ENCODE results near the gene FUT2.

The FUT2 gene

GRCh38 chr19:48734625-48735024 lies 38.9 kb downstream of the FUT2 start:
- no peak for DNase-seq (ENCODE audit: low spot score)
- TF ChIP-seq CTCF (IDR thresholded peaks at IDR 0.05): no peak
- Histone ChIP-seq H3K27ac (no peak overlapping the region), H3K4me3 (no peak overlapping the region)

GRCh38 chr19:48735031-48735615 lies 39.4 kb downstream of the FUT2 start:
- H3K4me3 ChIP-seq: no peak overlapping the region

GRCh38 chr19:48737360-48737998 lies 41.7 kb downstream of the FUT2 start:
- TF ChIP-seq CTCF (IDR thresholded peaks at IDR 0.05): no peak
- H3K4me3 ChIP-seq: no peak overlapping the region

More at GRCh38 chr19:48735031-48735615, 39.4 kb downstream of the FUT2 start:
- TF ChIP-seq CTCF (IDR thresholded peaks at IDR 0.05): no peak
- no peak for DNase-seq (ENCODE audit: low spot score)
- no peak overlapping the region for H3K27ac ChIP-seq

GRCh38 chr19:48738557-48739403 lies 43.0 kb downstream of the FUT2 start:
- Histone ChIP-seq H3K27ac (peak overlapping the region in 1 of 2 donors; percentile 62), H3K4me3 (peak overlapping the region; percentile 75)
- DNase-seq (ENCODE audit: low spot score): peak; percentile 88
- TF ChIP-seq CTCF (IDR thresholded peaks at IDR 0.05): peak; percentile 15

More at GRCh38 chr19:48737360-48737998, 41.7 kb downstream of the FUT2 start:
- DNase-seq (ENCODE audit: low spot score): no peak
- no peak overlapping the region for H3K27ac ChIP-seq

- Histone ChIP-seq H3K4me3 (peak overlapping the region; percentile 75), H3K27ac (peak overlapping the region in 1 of 2 donors; percentile 64)
- no peak for DNase-seq (ENCODE audit: low spot score)
- no peak for TF ChIP-seq CTCF (IDR thresholded peaks at IDR 0.05)
Measured at GRCh38 chr19:48739404-48740163, 43.8 kb downstream of the FUT2 start.

- no peak for TF ChIP-seq CTCF (IDR thresholded peaks at IDR 0.05)
- Histone ChIP-seq H3K27ac (peak within 1 kb of the TSS in 1 of 2 donors; percentile 64), H3K4me3 (peak within 1 kb of the TSS; percentile 75)
- no peak for DNase-seq (ENCODE audit: low spot score)
Measured at GRCh38 chr19:48740164-48740972, 44.6 kb downstream of the FUT2 start, which contains the start of gene RASIP1. Gene RASIP1 (minus strand): TSS chr19:48740610. CDS start chr19:48740282, 328 bp downstream.
